Neural progenitor cell (in vitro differentiated cells): ENCODE data around the gene DHH.

Source experiments
- CTCF ChIP-seq: fragments of 200-600 bp; sonication (generic); IDR thresholded peaks from 2 replicates; pipeline ENCODE4 v1.5.1; 2017; ENCODE audit warnings: antibody characterized with exemption, mild to moderate bottlenecking
- EZH2phosphoT487 ChIP-seq: fragments of 200-600 bp; sonication (generic); IDR thresholded peaks from 2 replicates; pipeline ENCODE4 v1.6.1; 2017; ENCODE audit warnings: antibody characterized with exemption

GRCh38 chr12:49046129-49046895 is 48.3 kb downstream of the DHH start:
- TF ChIP-seq CTCF (no peak), EZH2phosphoT487 (no peak)
